Measurements from ENCODE around the gene DTX2.
"Not testable (repeated sequence)": the region's sequence is repeated elsewhere in the genome, so short reads cannot be mapped to it uniquely, and the experiment has no call there.

DNA sequence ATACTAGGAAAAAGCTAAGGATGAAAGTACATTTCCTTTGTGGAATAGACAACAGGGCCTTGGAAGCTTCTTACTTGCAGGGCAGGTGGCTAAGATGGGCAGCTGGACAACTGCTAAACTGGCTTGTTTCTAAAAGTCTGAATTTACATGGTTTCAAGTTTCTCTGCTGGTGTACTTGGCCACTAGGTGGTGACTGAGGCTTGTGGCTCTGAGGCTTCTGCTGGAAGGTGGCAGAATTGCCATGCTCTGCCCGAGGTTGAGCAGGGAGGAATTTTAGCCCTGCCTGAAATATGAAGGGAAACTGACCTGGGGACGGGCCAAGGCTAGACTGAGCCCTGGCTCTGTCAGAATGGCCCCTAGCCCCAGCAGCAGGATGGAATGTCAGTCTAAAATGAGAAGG lies 23.6 kb upstream of the DTX2 start:
- not testable (repeated sequence) for TF ChIP-seq ZFP3 (CRISPR knock-in tag; IDR thresholded peaks at IDR 0.05); ISL1 (CRISPR knock-in tag; IDR thresholded peaks at IDR 0.05); CSDC2 (CRISPR knock-in tag; IDR thresholded peaks at IDR 0.05); GLIS3 (CRISPR knock-in tag; IDR thresholded peaks at IDR 0.05); OSR1 (CRISPR knock-in tag; IDR thresholded peaks at IDR 0.05); ARNTL (CRISPR knock-in tag; IDR thresholded peaks at IDR 0.05; ENCODE audit: borderline replicate concordance, low read depth); ZNF565 (CRISPR knock-in tag; conservative IDR thresholded peaks at IDR 0.05; ENCODE audit: low read depth); TCF4 (CRISPR knock-in tag; IDR thresholded peaks at IDR 0.05; ENCODE audit: borderline replicate concordance); ZNF70 (CRISPR knock-in tag; IDR thresholded peaks at IDR 0.05)
- TF ChIP-seq, protein P1, sequence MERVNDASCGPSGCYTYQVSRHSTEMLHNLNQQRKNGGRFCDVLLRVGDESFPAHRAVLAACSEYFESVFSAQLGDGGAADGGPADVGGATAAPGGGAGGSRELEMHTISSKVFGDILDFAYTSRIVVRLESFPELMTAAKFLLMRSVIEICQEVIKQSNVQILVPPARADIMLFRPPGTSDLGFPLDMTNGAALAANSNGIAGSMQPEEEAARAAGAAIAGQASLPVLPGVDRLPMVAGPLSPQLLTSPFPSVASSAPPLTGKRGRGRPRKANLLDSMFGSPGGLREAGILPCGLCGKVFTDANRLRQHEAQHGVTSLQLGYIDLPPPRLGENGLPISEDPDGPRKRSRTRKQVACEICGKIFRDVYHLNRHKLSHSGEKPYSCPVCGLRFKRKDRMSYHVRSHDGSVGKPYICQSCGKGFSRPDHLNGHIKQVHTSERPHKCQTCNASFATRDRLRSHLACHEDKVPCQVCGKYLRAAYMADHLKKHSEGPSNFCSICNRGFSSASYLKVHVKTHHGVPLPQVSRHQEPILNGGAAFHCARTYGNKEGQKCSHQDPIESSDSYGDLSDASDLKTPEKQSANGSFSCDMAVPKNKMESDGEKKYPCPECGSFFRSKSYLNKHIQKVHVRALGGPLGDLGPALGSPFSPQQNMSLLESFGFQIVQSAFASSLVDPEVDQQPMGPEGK (CRISPR knock-in tag; IDR thresholded peaks at IDR 0.05; ENCODE audit: borderline replicate concordance) = not testable (repeated sequence)
- TF ChIP-seq, protein P2, sequence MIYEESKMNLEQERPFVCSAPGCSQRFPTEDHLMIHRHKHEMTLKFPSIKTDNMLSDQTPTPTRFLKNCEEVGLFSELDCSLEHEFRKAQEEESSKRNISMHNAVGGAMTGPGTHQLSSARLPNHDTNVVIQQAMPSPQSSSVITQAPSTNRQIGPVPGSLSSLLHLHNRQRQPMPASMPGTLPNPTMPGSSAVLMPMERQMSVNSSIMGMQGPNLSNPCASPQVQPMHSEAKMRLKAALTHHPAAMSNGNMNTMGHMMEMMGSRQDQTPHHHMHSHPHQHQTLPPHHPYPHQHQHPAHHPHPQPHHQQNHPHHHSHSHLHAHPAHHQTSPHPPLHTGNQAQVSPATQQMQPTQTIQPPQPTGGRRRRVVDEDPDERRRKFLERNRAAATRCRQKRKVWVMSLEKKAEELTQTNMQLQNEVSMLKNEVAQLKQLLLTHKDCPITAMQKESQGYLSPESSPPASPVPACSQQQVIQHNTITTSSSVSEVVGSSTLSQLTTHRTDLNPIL (CRISPR knock-in tag; IDR thresholded peaks at IDR 0.05; ENCODE audit: low read depth) = not testable (repeated sequence)
